ENCODE data around the gene RIPK1.

DNA sequence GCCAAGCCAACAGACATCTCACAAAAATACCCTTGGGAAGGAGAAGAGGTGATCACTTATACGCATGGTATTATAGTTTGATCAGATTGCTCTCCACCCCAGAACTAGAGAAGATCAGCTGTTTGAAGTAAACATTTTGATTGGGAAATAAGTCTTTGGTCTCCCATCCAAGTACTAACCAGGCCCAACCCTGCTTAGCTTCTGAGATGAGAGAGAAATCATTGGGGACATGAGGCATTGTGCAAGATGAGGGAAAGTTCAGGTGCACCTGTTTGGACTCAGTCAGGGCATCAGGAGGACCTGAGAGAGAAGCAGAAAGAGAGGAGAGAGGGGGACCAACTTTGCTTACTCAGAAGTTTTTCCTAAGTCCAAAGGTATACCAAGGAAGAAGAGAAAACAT lies 11.4 kb downstream of the RIPK1 start:
- TF ChIP-seq CTCF (IDR thresholded peaks at IDR 0.05): no peak
- TF ChIP-seq POLR2A (IDR thresholded peaks at IDR 0.05): no peak

Data from thyroid gland (tissue), 4 donors.